ENCODE results near the gene SCIMP. TPM values are rescaled to one million over a fixed set of nuclear protein-coding genes. Genes with fewer than 3 reads are reported as not detected.

The SCIMP gene
- total and polyA plus RNA-seq, 9 of the 15 experiments (the other 6 are each of a cell fraction or from before 2014, with no cell fraction given) = 0.01 to 0.11 (median 0.04) TPM; not detected in 6

- TF ChIP-seq, protein P1, sequence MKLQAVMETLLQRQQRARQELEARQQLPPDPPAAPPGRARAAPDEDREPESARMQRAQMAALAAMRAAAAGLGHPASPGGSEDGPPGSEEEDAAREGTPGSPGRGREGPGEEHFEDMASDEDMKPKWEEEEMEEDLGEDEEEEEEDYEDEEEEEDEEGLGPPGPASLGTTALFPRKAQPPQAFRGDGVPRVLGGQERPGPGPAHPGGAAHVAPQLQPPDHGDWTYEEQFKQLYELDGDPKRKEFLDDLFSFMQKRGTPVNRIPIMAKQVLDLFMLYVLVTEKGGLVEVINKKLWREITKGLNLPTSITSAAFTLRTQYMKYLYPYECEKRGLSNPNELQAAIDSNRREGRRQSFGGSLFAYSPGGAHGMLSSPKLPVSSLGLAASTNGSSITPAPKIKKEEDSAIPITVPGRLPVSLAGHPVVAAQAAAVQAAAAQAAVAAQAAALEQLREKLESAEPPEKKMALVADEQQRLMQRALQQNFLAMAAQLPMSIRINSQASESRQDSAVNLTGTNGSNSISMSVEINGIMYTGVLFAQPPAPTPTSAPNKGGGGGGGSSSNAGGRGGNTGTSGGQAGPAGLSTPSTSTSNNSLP (IDR thresholded peaks at IDR 0.05; ENCODE audit: borderline replicate concordance, low read depth, low read length) = no peak
- TF ChIP-seq XRCC5 (IDR thresholded peaks at IDR 0.05; ENCODE audit: low read depth, low read length) (no peak), CEBPG (CRISPR knock-in tag; IDR thresholded peaks at IDR 0.05) (no peak), CEBPG (tag; conservative IDR thresholded peaks at IDR 0.05 in 1 of 2, IDR thresholded peaks at IDR 0.05 in 1 of 2) (no peak), NR2C1 (IDR thresholded peaks at IDR 0.05) (no peak), NR2C1 (tag; IDR thresholded peaks at IDR 0.05) (no peak), RAD21 (CRISPR knock-in tag; conservative IDR thresholded peaks at IDR 0.05 in 1 of 2, IDR thresholded peaks at IDR 0.05 in 1 of 2) (peak; percentile 58 to 69), SMC3 (conservative IDR thresholded peaks at IDR 0.05; ENCODE audit: insufficient read depth, low read depth, low read length) (0 out of 2 replicates have a peak, but pooled peaks have one; percentile 19), ZBTB26 (CRISPR knock-in tag; IDR thresholded peaks at IDR 0.05) (0 out of 2 replicates have a peak, but pooled peaks have one; percentile 24), KLF1 (tag; IDR thresholded peaks at IDR 0.05) (no peak), REST (IDR thresholded peaks at IDR 0.05; ENCODE audit: borderline replicate concordance) (peak; percentile 61; the same call in 1 of the 2 replicates), REST (CRISPR knock-in tag; IDR thresholded peaks at IDR 0.05; ENCODE audit: low read depth) (no peak), HLTF (IDR thresholded peaks at IDR 0.05) (peak; percentile 63; the same call in 1 of the 2 replicates), ZNF24 (IDR thresholded peaks at IDR 0.05) (no peak), CREM (IDR thresholded peaks at IDR 0.05; ENCODE audit: low read depth) (0 out of 2 replicates have a peak, but pooled peaks have one; percentile 6), CTBP1 (IDR thresholded peaks at IDR 0.05; ENCODE audit: borderline replicate concordance) (0 out of 2 replicates have a peak, but pooled peaks have one; percentile 12)
These were observed 15.0 kb upstream of the SCIMP start (continued) for GRCh38 chr17:5249615-5250014.
